Measurements from ENCODE around the gene PRXL2C.

DNA sequence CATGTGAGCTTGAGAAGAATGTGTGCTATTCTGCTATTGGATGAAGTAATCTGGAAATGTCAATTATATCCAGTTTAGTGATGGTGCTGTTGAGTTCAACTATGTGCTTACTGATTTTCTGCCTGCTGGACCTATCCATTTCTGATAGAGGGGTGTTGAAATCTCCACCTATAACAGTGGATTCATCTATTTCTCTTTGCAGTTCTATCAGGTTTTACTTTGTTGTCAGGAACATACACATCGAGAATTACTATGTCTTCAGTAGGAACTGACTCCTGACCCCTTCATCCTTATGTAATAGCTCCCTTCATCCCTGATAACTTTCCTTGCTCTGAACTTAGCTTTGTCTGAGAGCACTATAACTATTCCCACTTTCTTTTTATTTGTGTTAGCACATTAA lies 18.7 kb downstream of the PRXL2C start:
- TF ChIP-seq, protein P1, sequence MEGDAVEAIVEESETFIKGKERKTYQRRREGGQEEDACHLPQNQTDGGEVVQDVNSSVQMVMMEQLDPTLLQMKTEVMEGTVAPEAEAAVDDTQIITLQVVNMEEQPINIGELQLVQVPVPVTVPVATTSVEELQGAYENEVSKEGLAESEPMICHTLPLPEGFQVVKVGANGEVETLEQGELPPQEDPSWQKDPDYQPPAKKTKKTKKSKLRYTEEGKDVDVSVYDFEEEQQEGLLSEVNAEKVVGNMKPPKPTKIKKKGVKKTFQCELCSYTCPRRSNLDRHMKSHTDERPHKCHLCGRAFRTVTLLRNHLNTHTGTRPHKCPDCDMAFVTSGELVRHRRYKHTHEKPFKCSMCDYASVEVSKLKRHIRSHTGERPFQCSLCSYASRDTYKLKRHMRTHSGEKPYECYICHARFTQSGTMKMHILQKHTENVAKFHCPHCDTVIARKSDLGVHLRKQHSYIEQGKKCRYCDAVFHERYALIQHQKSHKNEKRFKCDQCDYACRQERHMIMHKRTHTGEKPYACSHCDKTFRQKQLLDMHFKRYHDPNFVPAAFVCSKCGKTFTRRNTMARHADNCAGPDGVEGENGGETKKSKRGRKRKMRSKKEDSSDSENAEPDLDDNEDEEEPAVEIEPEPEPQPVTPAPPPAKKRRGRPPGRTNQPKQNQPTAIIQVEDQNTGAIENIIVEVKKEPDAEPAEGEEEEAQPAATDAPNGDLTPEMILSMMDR (IDR thresholded peaks at IDR 0.05; ENCODE audit: insufficient read depth, low read depth, low read length) = no peak
- TF ChIP-seq EZH2 (IDR thresholded peaks at IDR 0.05; ENCODE audit: insufficient read depth, low read length) = no peak
